BE2C (cell line): ENCODE measurements around the gene GNA14.

Experiments
- DNase-seq: peaks from one replicate; pipeline ENCODE4 v3.0.0-alpha.2; 2020
- H3K27me3 ChIP-seq: fragments of 250-450 bp; sonication (Bioruptor Pico); 2 replicates; pipeline ENCODE4 v1.5.1; 2020; ENCODE audit warnings: mild to moderate bottlenecking
- H3K36me3 ChIP-seq: fragments of 250-450 bp; sonication (Bioruptor Pico); 2 replicates; pipeline ENCODE4 v1.5.1; 2020; ENCODE audit warnings: mild to moderate bottlenecking
- H3K4me1 ChIP-seq: fragments of 250-450 bp; sonication (Bioruptor Pico); 2 replicates; pipeline ENCODE4 v1.5.1; 2020
- H3K4me3 ChIP-seq: 2 replicates; pipeline ENCODE4 v1.5.1; 2011; ENCODE audit warnings: low read depth, low read length
- H3K9me3 ChIP-seq: fragments of 250-450 bp; sonication (Bioruptor Pico); 2 replicates; pipeline ENCODE4 v1.5.1; 2020
- CTCF ChIP-seq: IDR thresholded peaks from 2 replicates; pipeline ENCODE4 v1.5.1; 2012; ENCODE audit warnings: mild to moderate bottlenecking, low read depth, low read length

The GNA14 gene

GRCh38 chr9:77582961-77583576, 65.1 kb downstream of the GNA14 start:
- no peak for DNase-seq
- Histone ChIP-seq H3K4me3 (no peak overlapping the region), H3K9me3 (no peaks in the 10 kb centered on the region), H3K4me1 (peaks cover 9% of the 10 kb centered on the region), H3K27me3 (no peaks in the 10 kb centered on the region), H3K36me3 (no peaks in the 10 kb centered on the region)
- no peak for TF ChIP-seq CTCF

- Histone ChIP-seq H3K36me3 (no peaks in the 10 kb centered on the region), H3K4me1 (peaks cover 8% of the 10 kb centered on the region), H3K27me3 (no peaks in the 10 kb centered on the region), H3K9me3 (no peaks in the 10 kb centered on the region), H3K4me3 (no peak overlapping the region)
- no peak for DNase-seq
- TF ChIP-seq CTCF = no peak
Observed at GRCh38 chr9:77582525-77582924, 65.6 kb downstream of the GNA14 start.

GRCh38 chr9:77575785-77576184, 72.3 kb downstream of the GNA14 start:
- Histone ChIP-seq H3K4me3 (no peak overlapping the region), H3K36me3 (no peaks in the 10 kb centered on the region), H3K9me3 (no peaks in the 10 kb centered on the region), H3K27me3 (no peaks in the 10 kb centered on the region), H3K4me1 (peaks cover 11% of the 10 kb centered on the region)
- TF ChIP-seq CTCF = no peak
- DNase-seq = no peak

- H3K4me1 ChIP-seq = peaks cover 14% of the 10 kb centered on the region
- H3K36me3 ChIP-seq = no peaks in the 10 kb centered on the region
- H3K9me3 ChIP-seq = no peaks in the 10 kb centered on the region
- no peak for DNase-seq
- H3K27me3 ChIP-seq = no peaks in the 10 kb centered on the region
- no peak for TF ChIP-seq CTCF
- H3K4me3 ChIP-seq = no peak overlapping the region
Observed at GRCh38 chr9:77569335-77569734, 78.8 kb downstream of the GNA14 start.

- Histone ChIP-seq H3K4me3 (no peak overlapping the region), H3K4me1 (no peaks in the 10 kb centered on the region), H3K27me3 (no peaks in the 10 kb centered on the region), H3K36me3 (no peaks in the 10 kb centered on the region), H3K9me3 (no peaks in the 10 kb centered on the region)
- no peak for DNase-seq
- no peak for TF ChIP-seq CTCF
Observed at GRCh38 chr9:77563174-77563573, 84.9 kb downstream of the GNA14 start.

- no peak for DNase-seq
- no peak for TF ChIP-seq CTCF
- Histone ChIP-seq H3K27me3 (no peaks in the 10 kb centered on the region), H3K4me3 (no peak overlapping the region), H3K36me3 (no peaks in the 10 kb centered on the region), H3K4me1 (no peaks in the 10 kb centered on the region), H3K9me3 (no peaks in the 10 kb centered on the region)
Observed at GRCh38 chr9:77562019-77562748, 85.9 kb downstream of the GNA14 start.
